OCI-LY3 (cell line): Measurements from ENCODE around the gene CBY1.

Experiments used
- H2AFZ ChIP-seq: fragments of 200-600, 300-600 bp; shearing (Covaris generic); 2 replicates; pipeline ENCODE4 v1.6.0; 2014; ENCODE audit warnings: antibody characterized with exemption, low read depth, low read length
- H3K27ac ChIP-seq: fragments of 200-600, 300-600 bp; sonication (generic); 2 replicates; pipeline ENCODE4 v1.5.1; 2014; ENCODE audit warnings: mild to moderate bottlenecking, low read length, moderate library complexity, mixed read lengths
- H3K27me3 ChIP-seq: fragments of 200-600, 300-600 bp; sonication (generic); 2 replicates; pipeline ENCODE4 v1.6.1; 2014; ENCODE audit warnings: low read depth, low read length, mixed read lengths
- H3K36me3 ChIP-seq: fragments of 200-600, 300-600 bp; sonication (generic); replicated peaks from 2 replicates; pipeline ENCODE3; 2014; ENCODE audit warnings: low read depth, low read length, mixed read lengths
- H3K4me1 ChIP-seq: fragments of 300-600, 200-600 bp; sonication (generic); 2 replicates; pipeline ENCODE4 v1.6.1; 2014; ENCODE audit warnings: low read length, mixed read lengths
- H3K4me2 ChIP-seq: fragments of 200-600, 300-600 bp; sonication (generic); 2 replicates; pipeline ENCODE4 v1.6.1; 2014; ENCODE audit warnings: low read length, mixed read lengths
- H3K4me3 ChIP-seq: fragments of 300-600, 200-600 bp; sonication (generic); 2 replicates; pipeline ENCODE4 v1.5.1; 2014; ENCODE audit warnings: antibody characterized with exemption, mild to moderate bottlenecking, low read length, moderate library complexity
- H3K79me2 ChIP-seq: fragments of 300-600, 200-600 bp; shearing (Covaris generic); 2 replicates; pipeline ENCODE4 v1.6.1; 2014; ENCODE audit warnings: mild to moderate bottlenecking, low read length, mixed read lengths
- H3K9ac ChIP-seq: fragments of 300-600, 200-600 bp; shearing (Covaris generic); 2 replicates; pipeline ENCODE4 v1.6.0; 2014; ENCODE audit warnings: mild to moderate bottlenecking, low read length, moderate library complexity
- H3K9me3 ChIP-seq: fragments of 200-600, 300-600 bp; shearing (Covaris generic); 2 replicates; pipeline ENCODE4 v1.6.1; 2014; ENCODE audit warnings: low read length, mixed read lengths; ENCODE audit not compliant: insufficient read depth
- H4K20me1 ChIP-seq: fragments of 200-600, 300-600 bp; sonication (generic); 2 replicates; pipeline ENCODE4 v1.6.1; 2016; ENCODE audit warnings: low read length, mixed read lengths; ENCODE audit not compliant: insufficient read depth
- CTCF ChIP-seq: fragments of 200-600, 300-600 bp; sonication (generic); IDR thresholded peaks from 2 replicates; pipeline ENCODE4 v1.5.1; 2014; ENCODE audit warnings: antibody characterized with exemption, low read length, low read depth
- EZH2phosphoT487 ChIP-seq: fragments of 200-600 bp; shearing (Covaris generic); IDR thresholded peaks from 2 replicates; pipeline ENCODE4 v1.6.1; 2018; ENCODE audit warnings: antibody characterized with exemption, mixed run types, low read depth

CBY1 gene

DNA sequence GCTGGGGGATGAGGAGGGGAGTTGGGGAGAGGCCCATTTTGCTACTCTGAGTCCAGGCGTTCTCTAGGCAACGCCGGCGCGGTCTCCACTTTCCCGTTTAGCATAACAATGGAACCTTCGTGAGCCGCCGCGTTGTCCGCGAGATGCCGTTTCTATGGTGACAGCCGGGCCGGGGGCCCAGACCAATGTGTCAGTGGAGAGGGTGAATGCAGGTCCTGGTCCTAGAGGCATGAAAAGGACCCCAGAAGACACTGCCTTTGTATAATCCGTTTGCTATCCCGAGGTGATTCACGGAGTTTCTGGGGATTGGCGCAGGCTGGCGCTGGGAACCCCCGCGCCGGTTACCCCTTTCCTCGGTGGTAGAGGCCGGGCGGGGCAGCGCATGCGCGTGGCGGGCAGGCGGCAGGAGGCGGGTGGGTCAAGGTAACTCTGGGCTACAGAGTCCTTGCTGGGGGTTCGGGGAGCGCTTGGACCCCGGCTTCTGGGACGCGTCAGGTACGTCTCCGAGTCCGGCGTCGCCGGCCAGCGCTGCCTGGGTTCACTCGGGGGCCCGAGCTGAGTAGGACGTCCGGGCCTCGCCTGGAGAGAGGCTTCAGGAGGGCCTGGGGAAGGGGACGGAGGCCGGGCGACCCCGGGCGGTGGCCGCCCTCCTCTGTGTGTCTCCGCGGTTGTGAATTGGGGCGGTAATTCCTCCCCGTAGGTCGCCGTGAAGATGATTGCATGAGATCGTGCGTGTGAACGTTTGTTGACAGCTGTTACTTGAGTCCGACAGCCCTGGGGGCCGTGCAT, at the start of gene CBY1, which contains the start of gene FAM227A:
Gene CBY1 (plus strand): TSS at position 383 of the 789 bp plus-strand sequence. CDS start 11,417 bp downstream, outside the sequence.
Gene FAM227A (minus strand): TSS at position 137 of the 789 bp plus-strand sequence. CDS start 6,224 bp downstream, outside the sequence.
- Histone ChIP-seq H3K27ac (peak within 1 kb of the TSS; percentile 67), H3K4me2 (peak within 1 kb of the TSS; percentile 99), H2AFZ (peak within 1 kb of the TSS; percentile 93), H3K36me3 (no peaks in the 10 kb centered on the region), H3K9me3 (no peaks in the 10 kb centered on the region), H3K4me3 (peak within 1 kb of the TSS; percentile 80), H4K20me1 (no peaks in the 10 kb centered on the region), H3K27me3 (no peaks in the 10 kb centered on the region), H3K79me2 (peaks cover 7% of the 10 kb centered on the region), H3K4me1 (peaks cover 8% of the 10 kb centered on the region), H3K9ac (peak within 1 kb of the TSS; percentile 82)
- no peak for TF ChIP-seq EZH2phosphoT487

DNA sequence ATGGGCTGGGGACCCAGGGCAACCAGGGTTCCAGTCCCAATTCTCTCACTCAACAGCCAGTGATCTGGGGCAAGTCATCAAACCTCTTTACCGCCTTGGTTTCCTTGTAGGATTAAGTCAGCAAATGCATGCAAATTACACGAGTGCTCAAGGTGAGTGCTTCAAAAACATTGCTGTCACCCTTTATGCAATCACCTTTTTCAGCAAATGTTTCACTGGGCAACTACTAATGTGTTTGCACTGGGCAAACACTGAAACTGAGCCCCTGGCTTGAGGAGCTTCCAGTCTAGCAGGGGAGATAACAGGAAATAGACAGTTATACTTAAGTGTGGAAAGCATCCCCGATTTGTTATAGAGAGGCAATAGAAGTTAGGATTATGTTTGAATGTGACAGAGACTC, 48.8 kb upstream of the CBY1 start:
- TF ChIP-seq EZH2phosphoT487 (no peak), CTCF (no peak)
- H3K4me1 ChIP-seq, result no peaks in the 10 kb centered on the region
- no peaks in the 10 kb centered on the region for H3K36me3 ChIP-seq
- no peak overlapping the region for H2AFZ ChIP-seq
- no peak overlapping the region for H3K9ac ChIP-seq
- H3K79me2 ChIP-seq, result no peaks in the 10 kb centered on the region
- no peak overlapping the region for H3K4me2 ChIP-seq
- H4K20me1 ChIP-seq, result no peaks in the 10 kb centered on the region
- H3K27me3 ChIP-seq, result no peaks in the 10 kb centered on the region
- no peaks in the 10 kb centered on the region for H3K9me3 ChIP-seq
- H3K27ac ChIP-seq, result no peak overlapping the region
- no peak overlapping the region for H3K4me3 ChIP-seq

DNA sequence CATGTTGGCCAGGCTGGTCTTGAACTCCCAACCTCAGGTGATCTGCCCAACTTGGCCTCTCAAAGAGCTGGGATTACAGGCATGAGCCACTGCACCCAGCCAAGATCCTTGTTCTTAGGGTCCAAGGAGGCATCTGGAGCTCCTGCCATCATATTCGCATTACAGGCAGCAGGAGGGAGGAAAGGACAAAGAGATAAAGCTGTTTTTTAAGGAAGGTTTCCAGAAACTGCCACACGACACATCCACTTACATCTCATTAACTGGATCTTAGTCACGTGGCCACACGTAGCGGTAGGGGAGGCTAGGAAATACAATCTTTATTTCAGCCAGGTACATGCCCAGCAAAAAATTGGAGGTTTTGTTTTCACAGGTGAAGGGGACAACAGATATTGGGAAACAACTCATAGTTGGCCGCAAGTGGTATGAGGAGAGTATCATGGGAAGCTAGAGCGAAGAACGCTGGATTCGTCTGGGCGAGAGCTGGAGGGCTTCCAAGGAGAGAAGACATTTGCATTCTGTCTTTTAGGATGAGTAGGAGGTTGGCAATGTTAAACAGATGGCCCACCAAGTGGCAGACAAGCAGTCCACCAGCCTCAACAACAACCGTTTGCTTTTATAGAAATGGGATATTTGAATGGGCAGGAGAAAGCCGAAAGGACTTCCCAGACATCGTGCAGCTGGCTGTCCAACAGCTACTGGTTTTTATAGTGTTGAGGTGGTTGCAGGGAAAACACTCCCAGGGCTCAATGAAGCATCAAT, 47.3 kb upstream of the CBY1 start:
- Histone ChIP-seq H4K20me1 (no peaks in the 10 kb centered on the region), H3K4me2 (no peak overlapping the region), H3K36me3 (no peaks in the 10 kb centered on the region), H3K9me3 (no peaks in the 10 kb centered on the region), H3K4me1 (peaks cover 4% of the 10 kb centered on the region; the same call in 1 of the 2 replicates), H2AFZ (no peak overlapping the region), H3K27me3 (no peaks in the 10 kb centered on the region), H3K79me2 (no peaks in the 10 kb centered on the region), H3K27ac (no peak overlapping the region), H3K4me3 (no peak overlapping the region), H3K9ac (no peak overlapping the region)
- no peak for TF ChIP-seq CTCF
- no peak for TF ChIP-seq EZH2phosphoT487

- H3K79me2 ChIP-seq, result no peaks in the 10 kb centered on the region
- H3K27me3 ChIP-seq, result no peaks in the 10 kb centered on the region
- no peak overlapping the region for H3K4me3 ChIP-seq
- no peak overlapping the region for H2AFZ ChIP-seq
- peaks cover 4% of the 10 kb centered on the region; the same call in 1 of the 2 replicates for H3K4me1 ChIP-seq
- no peaks in the 10 kb centered on the region for H4K20me1 ChIP-seq
- no peaks in the 10 kb centered on the region for H3K36me3 ChIP-seq
- no peak overlapping the region for H3K4me2 ChIP-seq
- TF ChIP-seq EZH2phosphoT487 (no peak), CTCF (no peak)
- no peaks in the 10 kb centered on the region for H3K9me3 ChIP-seq
- H3K9ac ChIP-seq, result no peak overlapping the region
- no peak overlapping the region for H3K27ac ChIP-seq
Measured at GRCh38 chr22:38610234-38610633, 46.2 kb upstream of the CBY1 start.
